Fibroblast of villous mesenchyme (primary cell): ENCODE results near the gene MEN1. TPM values are rescaled to one million over a fixed set of nuclear protein-coding genes. Genes with fewer than 3 reads are reported as not detected.
"Not testable (repeated sequence)": the region's sequence is repeated elsewhere in the genome, so short reads cannot be mapped to it uniquely, and the experiment has no call there.

Experiments
- DNase-seq: peaks from one replicate; pipeline ENCODE4 v3.0.0-alpha.2; 2010; ENCODE audit warnings: low read depth
- H3K4me3 ChIP-seq: 2 replicates; pipeline ENCODE4 v1.5.1; 2011; ENCODE audit warnings: low read depth, mild to moderate bottlenecking, low read length
- CTCF ChIP-seq: IDR thresholded peaks from 2 replicates; pipeline ENCODE4 v1.5.1; 2012; ENCODE audit warnings: low read depth, mild to moderate bottlenecking, low read length; ENCODE audit not compliant: insufficient read depth
- total RNA-seq: library from RNA; depleted of rRNA; stranded (reverse); fragments of >200 nt; gene quantifications from 2 replicates; pipeline ENCODE4 v1.2.3, GENCODE V29; 2012

MEN1 gene
- total RNA-seq, 1 donor, result 17.7 TPM

GRCh38 chr11:64850979-64851567 is 40.7 kb upstream of the MEN1 start:
- TF ChIP-seq CTCF, result no peak
- peak; percentile 61 for DNase-seq
- no peak overlapping the region for H3K4me3 ChIP-seq

GRCh38 chr11:64849598-64850356 is 39.4 kb upstream of the MEN1 start:
- no peak overlapping the region for H3K4me3 ChIP-seq
- peak; percentile 23 for TF ChIP-seq CTCF
- DNase-seq, result peak; percentile 61

- DNase-seq, result no peak
- no peak for TF ChIP-seq CTCF
- no peak overlapping the region for H3K4me3 ChIP-seq
Measured at GRCh38 chr11:64848826-64849597, 38.7 kb upstream of the MEN1 start.

GRCh38 chr11:64848214-64848825 is 38.0 kb upstream of the MEN1 start:
- no peak for DNase-seq
- TF ChIP-seq CTCF, result no peak
- H3K4me3 ChIP-seq, result no peak overlapping the region

GRCh38 chr11:64846998-64847666 is 36.8 kb upstream of the MEN1 start:
- TF ChIP-seq CTCF, result peak; percentile 92
- DNase-seq, result peak; percentile 87
- no peak overlapping the region for H3K4me3 ChIP-seq

- not testable (repeated sequence) for H3K4me3 ChIP-seq, DNase-seq
Measured at GRCh38 chr11:64845776-64846129, 35.4 kb upstream of the MEN1 start.
